Forelimb muscle (tissue), 1 donor: ENCODE results near the gene SBK1. TPM values are rescaled to one million over a fixed set of nuclear protein-coding genes. Genes with fewer than 3 reads are reported as not detected.
"Not testable (repeated sequence)": the region's sequence is repeated elsewhere in the genome, so short reads cannot be mapped to it uniquely, and the experiment has no call there.

Experiments
- DNase-seq: peaks from one replicate; pipeline ENCODE4 v3.0.0-alpha.2; 2013; ENCODE audit warnings: low read depth
- polyA plus RNA-seq: library from polyadenylated mRNA; unstranded; fragments of 120-200 nt; gene quantifications from one replicate; pipeline ENCODE4 v1.2.1, GENCODE V29; 2013; ENCODE audit not compliant: insufficient read length

The SBK1 gene
- 21.8 TPM for polyA plus RNA-seq

DNA sequence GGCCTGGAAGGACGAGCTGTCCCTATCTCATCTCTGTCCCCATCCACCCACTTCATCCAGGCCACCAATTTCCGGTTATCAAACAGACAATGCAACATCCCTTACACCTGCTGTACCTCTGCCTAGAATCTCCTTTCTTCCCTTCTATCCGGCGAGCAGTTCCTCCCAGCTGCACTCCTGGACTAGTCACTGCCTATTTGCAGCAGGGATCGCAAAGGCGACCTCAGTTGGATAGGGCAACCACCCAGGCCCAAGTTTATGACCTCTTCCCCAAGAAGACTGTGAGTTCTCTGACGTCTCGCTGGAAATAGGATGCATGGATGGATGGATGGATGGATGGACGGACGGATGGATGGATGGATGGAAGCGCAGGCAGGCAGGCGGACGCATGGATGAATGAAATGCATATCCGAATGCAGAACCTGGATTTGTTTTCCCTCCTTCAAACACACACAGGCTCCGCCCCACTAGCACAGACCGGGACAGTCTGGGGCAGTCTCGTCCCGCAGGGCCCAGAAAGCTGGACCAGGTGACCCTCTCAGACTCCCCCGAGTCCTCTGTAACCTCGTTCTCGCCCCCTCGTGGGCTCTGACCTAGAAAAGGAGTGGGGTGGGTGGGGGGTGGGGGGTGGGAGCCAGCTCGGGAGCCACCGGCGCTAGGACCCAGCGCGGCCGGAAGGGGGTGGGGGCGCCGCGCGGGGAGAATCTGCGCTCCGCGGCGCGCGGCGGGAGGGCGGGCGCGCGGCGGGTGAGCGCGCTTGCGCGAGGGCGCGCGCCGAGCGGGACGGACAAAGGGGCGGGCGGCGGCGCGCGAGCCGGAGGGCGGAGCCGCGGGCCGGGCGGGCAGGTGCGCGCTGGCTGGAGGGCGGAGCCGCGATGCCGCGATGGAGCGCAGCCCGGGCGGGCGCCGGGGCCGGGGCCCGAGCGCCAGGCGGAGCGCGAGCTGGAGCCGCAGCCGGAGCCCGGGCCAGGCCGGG, at the start of gene SBK1:
Gene SBK1, plus strand, starts transcription at position 875 of the 976 bp plus-strand sequence. CDS start 24,867 bp downstream, outside the sequence.
- DNase-seq, result peak; percentile 54

- not testable (repeated sequence) for DNase-seq
Observed at GRCh38 chr16:28249483-28249882, 42.8 kb upstream of the SBK1 start.

- no peak for DNase-seq
Observed at GRCh38 chr16:28250999-28251398, 41.3 kb upstream of the SBK1 start.

DNA sequence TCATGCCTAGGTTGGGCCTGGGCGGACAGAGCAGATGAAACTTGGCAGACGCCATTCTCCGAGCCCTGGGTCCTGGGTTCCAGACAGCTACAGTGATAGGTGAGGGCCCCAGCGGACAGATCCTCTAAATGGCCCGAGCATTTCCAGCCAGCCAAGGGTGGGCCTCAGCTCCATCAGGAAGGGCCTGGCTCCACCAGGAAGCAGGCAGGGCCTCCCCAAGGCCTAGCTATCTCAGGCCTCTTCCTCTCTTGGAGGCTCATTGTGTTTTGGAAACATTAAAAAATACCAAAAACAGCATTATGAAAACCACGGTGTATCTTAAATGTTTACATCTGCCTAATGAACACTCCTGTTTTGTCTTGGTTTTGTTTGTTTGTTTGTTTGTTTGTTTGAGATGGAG, 38.2 kb upstream of the SBK1 start:
- no peak for DNase-seq

DNA sequence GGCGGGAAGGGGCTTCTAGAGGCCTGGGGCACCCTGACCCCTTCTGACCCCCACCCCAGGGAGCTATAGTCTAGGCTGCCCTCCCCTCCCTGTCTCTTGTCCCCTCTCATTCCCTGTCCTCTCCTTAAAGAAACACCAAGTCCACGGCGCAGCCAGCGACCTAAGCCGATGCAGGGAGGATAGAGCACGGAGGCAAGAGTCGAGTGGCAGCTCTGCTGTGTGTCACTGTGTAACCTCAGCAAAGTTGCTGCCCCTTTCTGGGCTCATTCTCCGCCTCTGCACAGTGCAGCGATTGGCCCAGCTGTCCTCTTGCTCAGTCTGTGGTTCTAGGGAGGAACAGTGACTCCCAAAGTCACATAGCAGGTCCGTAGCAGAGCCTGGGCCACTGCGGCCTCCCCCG, 36.5 kb upstream of the SBK1 start:
- no peak for DNase-seq

GRCh38 chr16:28257256-28257655, 35.1 kb upstream of the SBK1 start:
- no peak for DNase-seq

DNA sequence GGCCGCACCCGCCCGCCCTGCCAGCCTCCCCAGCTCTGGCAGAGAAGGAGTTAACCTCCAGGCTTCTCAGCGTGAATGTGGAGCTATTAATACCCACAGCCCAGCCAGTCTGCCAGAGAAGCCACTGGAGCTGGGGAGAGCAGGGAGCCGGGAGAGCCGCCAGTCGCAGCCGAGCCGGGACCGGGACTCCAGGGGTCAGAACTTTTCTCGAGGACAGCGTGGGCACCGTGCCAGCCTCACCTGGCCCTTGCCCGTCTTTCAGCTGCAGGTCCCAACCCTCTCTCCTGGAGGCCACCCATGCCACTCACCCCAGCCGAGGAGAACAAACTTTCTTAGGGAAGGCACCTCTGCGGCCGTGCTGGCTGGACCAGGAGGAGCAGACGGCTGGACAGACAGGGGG, 33.8 kb upstream of the SBK1 start:
- DNase-seq, result no peak

DNA sequence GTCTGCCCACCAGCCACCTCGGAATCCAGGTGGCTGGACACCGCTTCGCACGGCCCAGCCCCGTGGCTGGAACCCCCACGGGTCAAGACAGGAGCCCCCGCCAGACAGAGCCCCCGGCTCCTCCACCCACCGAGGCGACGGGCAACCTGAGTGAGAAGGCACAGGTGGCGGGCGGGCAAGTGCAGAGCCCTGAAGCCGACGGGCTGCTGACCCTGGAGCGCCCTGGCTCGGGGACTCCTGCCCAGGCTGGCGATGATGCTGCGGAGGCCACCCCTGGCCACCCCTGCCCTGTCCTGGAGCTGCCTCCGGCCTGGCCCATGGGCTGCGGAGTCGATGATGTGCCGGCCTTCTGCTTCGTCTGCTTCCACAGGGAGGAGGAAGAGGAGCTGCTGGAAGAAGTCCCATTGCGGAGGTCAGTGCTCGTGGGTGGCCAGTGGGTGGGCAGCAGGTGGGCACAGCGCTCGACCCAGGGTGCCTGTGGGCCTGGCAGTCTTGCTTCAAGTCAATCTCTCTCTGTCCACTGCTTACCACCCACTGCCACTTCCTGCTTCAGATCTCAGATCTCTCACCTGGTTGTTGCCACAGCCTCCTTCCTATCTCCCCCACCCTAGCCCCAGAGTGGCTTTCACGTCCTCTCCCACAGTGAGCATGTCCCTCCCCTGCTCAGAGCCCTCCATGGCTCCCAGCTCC, 33.1 kb upstream of the SBK1 start:
- no peak for DNase-seq

- DNase-seq, result no peak
Observed at GRCh38 chr16:28259781-28260150, 32.6 kb upstream of the SBK1 start.

GRCh38 chr16:28260193-28260592, 32.1 kb upstream of the SBK1 start:
- DNase-seq, result no peak

DNA sequence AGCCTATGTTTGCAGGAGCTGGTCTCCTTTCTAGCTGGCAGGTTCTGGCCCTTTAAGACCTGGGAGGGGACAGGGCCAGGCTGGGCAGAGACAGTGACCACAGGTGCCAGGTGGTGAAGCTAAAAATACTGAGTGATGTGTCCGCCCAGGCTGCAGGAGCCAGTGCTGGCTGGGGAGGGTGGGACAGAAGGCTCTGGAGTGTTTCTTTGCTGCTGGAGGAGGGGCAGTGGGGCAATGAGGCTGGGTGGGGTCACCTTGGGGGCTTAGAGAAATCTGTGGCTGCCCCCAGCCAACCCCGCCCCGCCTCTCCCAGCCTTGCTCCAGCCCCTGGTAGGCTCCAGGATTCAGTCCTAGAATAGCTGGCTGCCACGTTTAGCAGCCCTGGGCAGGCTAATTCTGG, 30.4 kb upstream of the SBK1 start:
- DNase-seq, result no peak

DNA sequence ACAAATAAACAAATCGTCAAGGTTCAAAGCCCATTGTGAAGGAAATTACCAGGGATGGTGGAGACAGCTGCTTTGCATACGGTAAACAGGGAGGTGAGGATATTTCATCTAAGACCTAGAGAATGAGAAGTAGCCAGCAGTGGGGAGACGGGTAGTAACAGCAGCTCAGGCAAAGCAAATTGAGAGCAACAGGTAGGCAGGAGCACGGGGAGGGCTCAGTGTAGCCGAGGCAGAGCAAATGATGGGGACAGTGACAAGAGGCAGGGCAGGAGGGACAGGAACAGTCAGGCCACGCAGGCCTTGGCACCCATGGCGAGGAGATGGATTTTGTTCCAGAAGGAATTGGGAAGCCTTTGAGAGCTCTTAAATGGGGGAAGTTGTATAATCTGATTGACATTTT, 29.0 kb upstream of the SBK1 start:
- no peak for DNase-seq

DNA sequence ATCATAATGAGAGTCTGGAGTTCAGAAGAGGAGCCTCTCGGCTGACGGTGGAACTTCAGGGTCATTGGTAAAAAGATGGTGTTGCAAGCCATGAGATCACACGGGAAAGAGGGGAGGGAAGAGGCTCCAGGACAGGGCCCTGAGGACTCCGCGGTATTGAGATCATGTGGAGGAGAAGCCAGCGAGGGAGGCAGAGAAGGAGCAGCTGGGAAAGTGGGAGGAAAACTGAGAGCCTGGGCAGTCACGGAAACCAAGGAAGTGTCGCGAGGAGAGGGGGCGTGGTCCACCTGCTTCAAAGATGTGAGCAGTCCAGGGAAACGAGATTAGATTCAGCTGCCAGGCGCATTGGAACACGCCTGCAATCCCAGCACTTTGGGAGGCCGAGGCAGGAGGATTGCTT, 27.7 kb upstream of the SBK1 start:
- no peak for DNase-seq

DNA sequence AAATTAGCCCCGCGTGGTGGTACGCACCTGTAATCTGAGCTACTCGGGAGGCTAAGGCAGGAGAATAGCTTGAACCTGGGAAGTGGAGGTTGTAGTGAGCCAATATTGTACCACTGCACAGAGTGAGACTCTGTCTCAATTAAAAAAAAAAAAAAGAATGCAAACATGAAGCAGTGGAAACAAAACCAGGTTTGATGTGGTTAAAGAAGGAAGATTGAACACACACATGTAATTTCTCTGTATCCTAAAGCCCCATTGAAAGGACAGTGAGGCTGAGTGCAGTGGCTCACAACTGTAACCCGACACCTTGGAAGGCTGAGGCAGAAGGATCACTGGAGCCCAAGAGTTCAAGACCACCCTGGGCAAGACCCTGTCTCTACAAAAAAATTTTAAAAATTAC, 26.5 kb upstream of the SBK1 start:
- DNase-seq, result no peak

DNA sequence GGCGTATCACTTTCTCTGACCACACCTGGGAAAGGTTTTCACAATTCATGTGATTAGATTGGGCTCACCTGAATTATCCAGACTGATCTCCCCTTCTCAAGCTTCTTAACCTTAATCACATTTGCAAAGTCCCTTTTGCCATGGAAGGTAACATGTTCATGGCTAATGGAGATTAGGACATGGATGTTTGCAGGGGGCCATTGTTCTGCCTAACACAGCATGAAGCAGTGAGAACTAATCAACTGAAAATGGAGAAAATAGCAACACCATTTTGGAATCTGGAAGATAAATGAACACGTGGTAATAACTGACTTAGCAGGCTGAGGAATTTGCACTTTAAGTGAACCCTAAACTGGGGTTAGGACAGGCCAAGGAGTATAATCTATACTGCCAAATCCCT, 25.0 kb upstream of the SBK1 start:
- no peak for DNase-seq

DNA sequence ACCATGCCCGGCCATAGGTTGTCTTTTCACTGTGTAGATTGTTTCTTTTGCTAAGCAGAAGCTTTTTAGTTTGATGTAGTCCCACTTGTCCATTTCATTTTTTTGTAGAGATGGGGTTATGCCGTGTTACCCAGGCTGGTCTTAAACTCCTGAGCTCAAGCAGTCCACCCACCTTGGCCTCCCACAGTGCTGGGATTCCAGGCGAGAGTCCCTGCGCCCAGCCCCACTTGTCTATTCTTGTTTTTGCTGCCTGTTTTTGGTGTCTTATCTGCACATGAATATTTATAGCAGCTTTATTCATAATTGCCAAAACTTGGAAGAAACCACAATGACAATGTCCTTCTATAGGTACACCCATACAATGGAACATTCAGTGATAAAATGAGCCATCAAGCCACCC, 18.8 kb upstream of the SBK1 start:
- DNase-seq, result no peak

GRCh38 chr16:28274676-28275075, 17.6 kb upstream of the SBK1 start:
- DNase-seq, result no peak

- no peak for DNase-seq
Observed at GRCh38 chr16:28276301-28276700, 16.0 kb upstream of the SBK1 start.

DNA sequence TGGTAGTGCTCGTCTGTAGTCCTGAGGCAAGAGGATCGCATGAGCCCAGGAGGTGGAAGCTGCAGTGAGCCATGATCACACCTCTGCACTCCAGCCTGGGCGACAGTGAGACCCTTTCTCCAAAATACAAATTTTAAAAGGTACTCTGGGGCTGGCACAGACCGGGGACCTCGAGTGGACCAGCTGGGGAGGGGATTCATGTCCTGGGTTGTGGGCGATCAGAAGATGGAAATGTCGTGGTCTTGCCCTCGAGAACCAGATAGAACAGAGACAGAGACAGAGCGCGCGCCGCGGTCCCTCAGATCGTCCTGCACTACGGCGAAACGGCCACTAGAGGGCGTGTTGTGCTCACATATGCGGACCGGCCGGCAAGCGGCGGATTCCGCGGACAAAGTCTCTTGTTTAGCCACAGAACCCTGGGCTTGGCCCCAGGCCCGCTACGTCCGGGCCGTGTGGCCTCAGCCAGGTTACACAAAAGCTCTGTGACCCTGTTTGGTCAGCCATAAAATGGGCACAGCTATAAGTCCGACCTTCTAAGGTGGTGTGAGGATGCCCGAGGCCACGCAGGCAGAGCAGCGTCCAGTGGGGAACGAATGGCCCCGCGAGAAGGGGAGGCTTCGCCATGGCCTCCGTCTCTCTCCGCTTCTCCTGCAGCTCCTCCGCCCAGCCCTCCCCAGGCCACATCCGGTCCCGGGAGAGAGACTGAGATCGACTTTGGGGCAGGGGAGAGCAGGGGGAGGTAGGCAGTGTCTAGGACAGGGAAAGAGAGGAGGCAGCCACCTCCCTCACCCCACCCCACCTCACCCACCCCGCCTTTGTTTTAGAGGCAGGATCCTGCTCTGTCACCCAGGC, 14.6 kb upstream of the SBK1 start:
- DNase-seq, result peak; percentile 55

- no peak for DNase-seq
Observed at GRCh38 chr16:28279006-28279405, 13.3 kb upstream of the SBK1 start.

DNA sequence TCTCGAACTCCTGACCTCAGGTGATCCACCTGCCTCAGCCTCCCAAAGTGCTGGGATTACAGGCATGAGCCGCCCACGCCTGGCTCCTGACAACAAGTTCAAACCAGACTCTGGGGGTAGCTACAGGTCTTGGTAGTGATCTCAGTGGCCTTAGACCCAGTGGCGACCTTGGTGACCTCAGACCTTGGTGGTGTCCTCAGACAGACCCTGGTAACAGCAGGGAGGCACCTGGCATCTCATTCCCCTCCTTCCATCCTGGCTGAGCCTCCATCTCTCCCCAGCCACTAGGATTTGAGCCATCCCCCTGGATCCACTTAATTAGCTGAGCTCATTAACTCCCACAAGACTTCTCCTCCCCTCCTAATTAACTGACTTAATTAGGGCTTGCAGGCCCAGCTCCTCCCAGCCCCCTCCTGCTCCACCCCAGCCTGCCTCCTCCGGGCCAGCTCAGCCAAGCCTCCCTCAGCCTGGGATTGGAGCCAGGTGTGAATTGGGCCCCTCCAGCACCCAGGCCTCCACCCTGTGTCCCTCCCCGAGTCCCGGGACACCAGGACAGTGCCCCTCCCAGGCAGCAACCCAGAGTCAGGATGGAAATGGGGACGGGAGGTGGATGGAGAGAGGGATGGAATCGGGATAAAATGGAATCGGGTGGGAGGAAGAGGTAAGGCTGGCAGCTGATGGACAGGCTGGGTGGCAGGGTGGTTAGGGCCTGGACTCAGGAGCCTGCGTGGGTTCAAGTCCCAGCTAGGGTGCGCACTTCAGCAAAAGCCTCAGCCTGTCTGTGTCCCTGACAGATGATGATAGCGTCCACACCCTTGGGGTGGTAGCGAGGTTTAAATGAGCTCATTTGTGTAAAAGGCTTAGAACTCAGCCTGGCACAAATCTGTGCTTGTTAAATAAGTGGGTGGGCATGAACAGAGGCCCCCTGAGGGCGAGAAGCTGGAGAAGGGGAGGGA, 11.2 kb upstream of the SBK1 start:
- no peak for DNase-seq
